ENCODE data around the gene MRAS.
"Not testable (repeated sequence)": the region's sequence is repeated elsewhere in the genome, so short reads cannot be mapped to it uniquely, and the experiment has no call there.

Gene MRAS

GRCh38 chr3:138426754-138427153, 78.4 kb downstream of the MRAS start:
- DNase-seq: not testable (repeated sequence)

- no peak for DNase-seq
Measured at GRCh38 chr3:138429665-138430064, 81.3 kb downstream of the MRAS start.

GRCh38 chr3:138432576-138433240, 84.3 kb downstream of the MRAS start:
- DNase-seq: no peak

GRCh38 chr3:138433892-138434275, 85.5 kb downstream of the MRAS start:
- DNase-seq: no peak

GRCh38 chr3:138434276-138434874, 86.0 kb downstream of the MRAS start, which contains the start of gene ESYT3:
ESYT3 (plus strand) TSS chr3:138434616; CDS start chr3:138434799, 183 bp downstream.
- peak; percentile 82 for DNase-seq

GRCh38 chr3:138434875-138435772, 86.7 kb downstream of the MRAS start:
- peak; percentile 61 for DNase-seq

- DNase-seq: no peak
Measured at GRCh38 chr3:138435840-138436239, 87.5 kb downstream of the MRAS start.

- no peak for DNase-seq
Measured at GRCh38 chr3:138437281-138437680, 88.9 kb downstream of the MRAS start.

GRCh38 chr3:138438896-138439295, 90.5 kb downstream of the MRAS start:
- no peak for DNase-seq

GRCh38 chr3:138439646-138440045, 91.3 kb downstream of the MRAS start:
- no peak for DNase-seq

- no peak for DNase-seq
Measured at GRCh38 chr3:138440121-138440521, 91.7 kb downstream of the MRAS start.

- no peak for DNase-seq
Measured at GRCh38 chr3:138440596-138440995, 92.2 kb downstream of the MRAS start.

- DNase-seq: no peak
Measured at GRCh38 chr3:138441256-138441655, 92.9 kb downstream of the MRAS start.

GRCh38 chr3:138441742-138442141, 93.4 kb downstream of the MRAS start:
- no peak for DNase-seq

GRCh38 chr3:138442433-138442832, 94.1 kb downstream of the MRAS start:
- DNase-seq: no peak

- no peak for DNase-seq
Measured at GRCh38 chr3:138443091-138443490, 94.7 kb downstream of the MRAS start.

GRCh38 chr3:138443521-138444503, 95.4 kb downstream of the MRAS start:
- no peak for DNase-seq

- no peak for DNase-seq
Measured at GRCh38 chr3:138445236-138445635, 96.9 kb downstream of the MRAS start.

- no peak for DNase-seq
Measured at GRCh38 chr3:138445654-138446053, 97.3 kb downstream of the MRAS start.

GRCh38 chr3:138448631-138449030, 100.3 kb downstream of the MRAS start:
- DNase-seq: no peak

GRCh38 chr3:138449490-138449889, 101.1 kb downstream of the MRAS start:
- DNase-seq: no peak

GRCh38 chr3:138450181-138450580, 101.8 kb downstream of the MRAS start:
- no peak for DNase-seq

Measured in activated CD8-positive, alpha-beta memory T cell treated with anti-CD3 and anti-CD28 coated beads for 24 hours (primary cell).